KMS-11 (cell line): ENCODE results near the gene PHYH.

ENCODE experiments used
- H2AFZ ChIP-seq: fragments of 200-600 bp; sonication (generic); 2 replicates; pipeline ENCODE4 v1.6.1; 2016; ENCODE audit warnings: antibody characterized with exemption, mixed run types, low read depth
- H3K27ac ChIP-seq: fragments of 200-600 bp; sonication (generic); 2 replicates; pipeline ENCODE4 v1.6.1; 2016; ENCODE audit warnings: mild to moderate bottlenecking, mixed run types
- H3K27me3 ChIP-seq: fragments of 200-600 bp; sonication (generic); 2 replicates; pipeline ENCODE4 v1.6.1; 2017; ENCODE audit warnings: mild to moderate bottlenecking, low read depth, mixed run types, moderate library complexity; ENCODE audit not compliant: insufficient read depth
- H3K36me3 ChIP-seq: fragments of 200-600 bp; sonication (generic); 2 replicates; pipeline ENCODE4 v1.6.1; 2017; ENCODE audit warnings: mild to moderate bottlenecking, mixed run types; ENCODE audit not compliant: insufficient read depth
- H3K4me1 ChIP-seq: fragments of 200-600 bp; sonication (generic); 2 replicates; pipeline ENCODE4 v1.6.1; 2016; ENCODE audit warnings: mild to moderate bottlenecking, low read depth, mixed run types; ENCODE audit not compliant: poor library complexity, severe bottlenecking
- H3K4me2 ChIP-seq: fragments of 200-600 bp; sonication (generic); 2 replicates; pipeline ENCODE4 v1.7.0; 2016; ENCODE audit warnings: mild to moderate bottlenecking, mixed run types
- H3K4me3 ChIP-seq: fragments of 200-600 bp; sonication (generic); IDR thresholded peaks from 2 replicates; pipeline ENCODE4 v1.6.1; 2017; ENCODE audit warnings: low read depth, low read length, mixed read lengths; ENCODE audit not compliant: insufficient read depth
- H3K79me2 ChIP-seq: fragments of 200-600 bp; sonication (generic); 2 replicates; pipeline ENCODE4 v1.6.1; 2016; ENCODE audit warnings: low read depth, mixed run types; ENCODE audit not compliant: insufficient read depth
- H3K9ac ChIP-seq: fragments of 200-600 bp; sonication (generic); 2 replicates; pipeline ENCODE4 v1.6.1; 2016; ENCODE audit warnings: mild to moderate bottlenecking, mixed run types
- H4K20me1 ChIP-seq: fragments of 200-600 bp; sonication (generic); 2 replicates; pipeline ENCODE4 v1.6.1; 2016; ENCODE audit warnings: mild to moderate bottlenecking, mixed run types; ENCODE audit not compliant: insufficient read depth
- TF ChIP-seq, protein P1 (sequence below): fragments of 200-600 bp; sonication (generic); conservative IDR thresholded peaks from 2 replicates; pipeline ENCODE4 v1.6.1; 2017; ENCODE audit warnings: low read depth, mild to moderate bottlenecking, antibody characterized with exemption, low read length, moderate library complexity, mixed read lengths

The PHYH gene

DNA sequence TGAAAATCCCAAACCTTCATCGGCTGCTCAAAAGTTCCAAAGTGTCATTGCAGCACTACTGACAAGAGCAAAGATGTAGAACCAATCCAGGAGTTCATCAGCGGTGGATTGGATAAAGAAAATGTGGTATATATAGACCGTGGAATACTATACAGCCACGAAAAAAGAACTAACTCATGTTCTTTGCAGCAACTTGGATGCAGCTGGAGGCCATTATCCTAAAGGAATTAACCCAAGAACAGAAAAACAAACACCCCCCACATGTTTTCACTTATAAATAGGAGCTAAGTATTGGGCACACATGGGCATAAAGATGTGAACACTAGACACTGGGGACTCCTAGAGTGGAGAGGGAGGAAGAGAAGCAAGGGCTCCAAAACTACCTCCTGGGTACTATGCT lies 31.6 kb downstream of the PHYH start:
- no peak overlapping the region for H3K27ac ChIP-seq
- no peaks in the 10 kb centered on the region for H3K36me3 ChIP-seq
- H3K4me2 ChIP-seq: no peak overlapping the region

DNA sequence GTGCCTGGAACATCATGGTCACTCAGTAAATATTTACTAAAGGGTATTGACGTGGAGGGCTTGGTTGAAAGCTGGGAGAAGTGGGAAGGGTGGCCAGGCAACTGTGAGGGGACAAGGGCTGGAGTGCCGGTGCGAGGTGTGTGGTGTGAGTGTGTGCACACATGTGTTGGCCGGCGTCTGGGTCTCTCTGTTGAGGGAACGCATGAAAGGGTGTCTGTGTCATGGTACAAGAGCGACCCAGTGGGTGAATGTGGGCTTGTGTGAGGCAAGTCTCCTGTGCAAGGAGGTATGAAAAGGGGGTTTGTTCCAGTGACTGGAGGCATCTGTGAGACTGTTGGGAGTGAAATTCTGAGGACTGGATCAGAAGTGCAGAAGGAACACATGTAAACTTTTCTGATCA lies 36.3 kb downstream of the PHYH start:
- H2AFZ ChIP-seq: no peak overlapping the region
- no peak overlapping the region for H3K27ac ChIP-seq
- H3K4me3 ChIP-seq: no peak overlapping the region
- H3K27me3 ChIP-seq: no peaks in the 10 kb centered on the region
- H3K36me3 ChIP-seq: no peaks in the 10 kb centered on the region
- H3K4me1 ChIP-seq: no peaks in the 10 kb centered on the region
- no peak overlapping the region for H3K4me2 ChIP-seq
- H3K79me2 ChIP-seq: no peaks in the 10 kb centered on the region
- TF ChIP-seq, protein P1, sequence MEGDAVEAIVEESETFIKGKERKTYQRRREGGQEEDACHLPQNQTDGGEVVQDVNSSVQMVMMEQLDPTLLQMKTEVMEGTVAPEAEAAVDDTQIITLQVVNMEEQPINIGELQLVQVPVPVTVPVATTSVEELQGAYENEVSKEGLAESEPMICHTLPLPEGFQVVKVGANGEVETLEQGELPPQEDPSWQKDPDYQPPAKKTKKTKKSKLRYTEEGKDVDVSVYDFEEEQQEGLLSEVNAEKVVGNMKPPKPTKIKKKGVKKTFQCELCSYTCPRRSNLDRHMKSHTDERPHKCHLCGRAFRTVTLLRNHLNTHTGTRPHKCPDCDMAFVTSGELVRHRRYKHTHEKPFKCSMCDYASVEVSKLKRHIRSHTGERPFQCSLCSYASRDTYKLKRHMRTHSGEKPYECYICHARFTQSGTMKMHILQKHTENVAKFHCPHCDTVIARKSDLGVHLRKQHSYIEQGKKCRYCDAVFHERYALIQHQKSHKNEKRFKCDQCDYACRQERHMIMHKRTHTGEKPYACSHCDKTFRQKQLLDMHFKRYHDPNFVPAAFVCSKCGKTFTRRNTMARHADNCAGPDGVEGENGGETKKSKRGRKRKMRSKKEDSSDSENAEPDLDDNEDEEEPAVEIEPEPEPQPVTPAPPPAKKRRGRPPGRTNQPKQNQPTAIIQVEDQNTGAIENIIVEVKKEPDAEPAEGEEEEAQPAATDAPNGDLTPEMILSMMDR: no peak
- no peak overlapping the region for H3K9ac ChIP-seq
- no peaks in the 10 kb centered on the region for H4K20me1 ChIP-seq

More for the DNA sequence above, 31.6 kb downstream of the PHYH start:
- TF ChIP-seq, protein P1: no peak
- Histone ChIP-seq H4K20me1 (no peaks in the 10 kb centered on the region), H2AFZ (no peak overlapping the region), H3K4me3 (no peak overlapping the region), H3K79me2 (no peaks in the 10 kb centered on the region), H3K9ac (no peak overlapping the region), H3K27me3 (no peaks in the 10 kb centered on the region), H3K4me1 (peaks cover 26% of the 10 kb centered on the region)

DNA sequence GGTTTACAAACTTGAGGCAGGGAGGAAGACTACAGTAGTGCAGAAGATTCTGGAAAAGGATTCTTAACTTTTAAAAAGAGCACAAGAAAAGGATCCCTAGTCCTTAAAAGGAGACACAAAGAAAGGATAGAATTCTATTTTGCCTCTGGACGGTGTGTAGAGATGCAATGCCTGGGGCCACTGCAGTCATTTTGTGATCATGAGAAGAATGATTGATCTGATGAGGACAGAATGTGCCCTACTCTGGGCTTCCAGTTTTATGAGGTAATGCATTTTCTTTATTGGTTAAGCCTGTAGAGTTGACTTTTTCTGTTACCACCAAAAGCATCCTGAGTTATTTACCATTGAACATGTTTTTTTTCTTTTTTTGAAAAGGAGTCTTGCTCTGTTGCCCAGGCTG lies 37.4 kb downstream of the PHYH start:
- H3K79me2 ChIP-seq: no peaks in the 10 kb centered on the region
- no peak overlapping the region for H3K9ac ChIP-seq
- H2AFZ ChIP-seq: no peak overlapping the region
- no peaks in the 10 kb centered on the region for H3K36me3 ChIP-seq
- H3K27ac ChIP-seq: no peak overlapping the region
- TF ChIP-seq, protein P1: no peak
- H3K4me1 ChIP-seq: no peaks in the 10 kb centered on the region
- H4K20me1 ChIP-seq: no peaks in the 10 kb centered on the region
- H3K4me3 ChIP-seq: no peak overlapping the region
- H3K27me3 ChIP-seq: no peaks in the 10 kb centered on the region
- H3K4me2 ChIP-seq: no peak overlapping the region

DNA sequence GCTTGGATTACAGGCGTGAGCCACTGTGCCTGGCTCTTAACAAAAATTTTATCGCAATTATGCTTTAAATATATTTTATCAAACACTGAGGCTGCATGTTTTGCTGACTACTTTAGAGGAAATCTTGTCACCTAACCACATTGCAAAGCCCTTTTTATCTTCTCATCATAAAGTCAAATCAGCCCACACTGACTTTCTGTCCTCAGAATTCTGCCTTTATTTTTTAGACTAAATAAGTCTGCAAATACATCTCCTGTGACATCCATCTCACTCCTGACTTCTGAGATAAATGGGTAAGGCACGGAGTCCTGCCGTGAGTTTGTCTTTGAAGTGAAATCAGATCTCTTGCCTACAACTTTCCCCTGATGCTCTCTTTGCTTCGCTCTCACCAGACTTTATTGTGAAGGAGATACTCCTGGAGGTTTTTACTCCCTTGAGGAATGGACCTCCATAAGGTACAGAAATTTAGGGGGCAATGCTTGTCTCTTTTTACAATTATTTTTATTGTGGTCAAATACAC lies 42.2 kb downstream of the PHYH start:
- Histone ChIP-seq H3K36me3 (no peaks in the 10 kb centered on the region), H3K4me2 (no peak overlapping the region), H3K27me3 (no peaks in the 10 kb centered on the region), H3K27ac (no peak overlapping the region), H3K4me3 (no peak overlapping the region), H4K20me1 (no peaks in the 10 kb centered on the region), H3K79me2 (no peaks in the 10 kb centered on the region), H3K9ac (no peak overlapping the region), H2AFZ (no peak overlapping the region), H3K4me1 (no peaks in the 10 kb centered on the region)
- TF ChIP-seq, protein P1: no peak
